Measurements from ENCODE around the gene SEMA3B.

SEMA3B gene

GRCh38 chr3:50272911-50273688 is 4.2 kb downstream of the SEMA3B start:
- peaks cover 5 to 20% of the 10 kb centered on the region in 2 donors for H3K27me3 ChIP-seq (ENCODE audit: control insufficient read depth in 1 of 2, insufficient read depth in 2 of 2, low read length in 2 of 2)
- no peaks in the 10 kb centered on the region for H3K36me3 ChIP-seq (ENCODE audit: control insufficient read depth in 2 of 2, insufficient read depth in 2 of 2, low read length in 2 of 2)
- H3K4me1 ChIP-seq (ENCODE audit: control insufficient read depth, insufficient read depth, low read length), result peaks cover 41% of the 10 kb centered on the region
- H3K9me3 ChIP-seq (ENCODE audit: control insufficient read depth in 2 of 2, low read length in 2 of 2), result no peaks in the 10 kb centered on the region
- peak overlapping the region in 1 of 2 donors; percentile 70 for H3K4me3 ChIP-seq (ENCODE audit: low read length in 2 of 2)
- peak overlapping the region in 1 of 2 donors; percentile 60 for H3K9ac ChIP-seq (ENCODE audit: low read length in 2 of 2)
- H3K27ac ChIP-seq (ENCODE audit: low read length), result no peak overlapping the region

- no peak overlapping the region for H3K9ac ChIP-seq (ENCODE audit: low read length in 2 of 2)
- no peaks in the 10 kb centered on the region for H3K36me3 ChIP-seq (ENCODE audit: control insufficient read depth in 2 of 2, insufficient read depth in 2 of 2, low read length in 2 of 2)
- H3K4me3 ChIP-seq (ENCODE audit: low read length in 2 of 2), result no peak overlapping the region
- H3K4me1 ChIP-seq (ENCODE audit: control insufficient read depth, insufficient read depth, low read length), result peaks cover 41% of the 10 kb centered on the region
- peaks cover 5 to 20% of the 10 kb centered on the region in 2 donors for H3K27me3 ChIP-seq (ENCODE audit: control insufficient read depth in 1 of 2, insufficient read depth in 2 of 2, low read length in 2 of 2)
- H3K27ac ChIP-seq (ENCODE audit: low read length), result no peak overlapping the region
- H3K9me3 ChIP-seq (ENCODE audit: control insufficient read depth in 2 of 2, low read length in 2 of 2), result no peaks in the 10 kb centered on the region
Measured at GRCh38 chr3:50273689-50274065, 4.7 kb downstream of the SEMA3B start.

DNA sequence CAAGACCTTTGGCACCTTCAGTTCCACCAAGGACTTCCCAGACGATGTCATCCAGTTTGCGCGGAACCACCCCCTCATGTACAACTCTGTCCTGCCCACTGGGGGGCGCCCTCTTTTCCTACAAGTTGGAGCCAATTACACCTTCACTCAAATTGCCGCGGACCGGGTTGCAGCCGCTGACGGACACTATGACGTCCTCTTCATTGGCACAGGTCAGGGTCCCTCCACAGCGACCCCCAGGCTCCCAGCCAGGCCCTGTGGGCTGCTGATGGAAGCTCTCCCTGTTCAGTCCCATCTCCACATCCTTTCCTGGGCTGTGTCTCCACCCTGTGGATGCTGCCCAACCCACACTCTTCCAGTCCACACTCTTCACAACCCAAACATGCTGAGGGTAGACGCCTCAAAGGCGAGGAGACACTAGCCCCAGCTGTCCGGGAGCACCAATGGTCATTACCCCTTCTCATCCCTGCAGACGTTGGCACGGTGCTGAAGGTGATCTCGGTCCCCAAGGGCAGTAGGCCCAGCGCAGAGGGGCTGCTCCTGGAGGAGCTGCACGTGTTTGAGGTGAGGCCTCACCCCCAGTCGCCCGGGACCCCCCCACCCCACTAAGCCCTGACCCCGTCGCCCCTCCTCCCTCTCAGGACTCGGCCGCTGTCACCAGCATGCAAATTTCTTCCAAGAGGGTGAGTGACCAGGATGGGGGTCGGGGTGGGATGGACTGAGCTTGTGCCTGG is 5.6 kb downstream of the SEMA3B start:
- no peaks in the 10 kb centered on the region for H3K36me3 ChIP-seq (ENCODE audit: control insufficient read depth in 2 of 2, insufficient read depth in 2 of 2, low read length in 2 of 2)
- H3K9me3 ChIP-seq (ENCODE audit: control insufficient read depth in 2 of 2, low read length in 2 of 2), result no peaks in the 10 kb centered on the region
- H3K4me3 ChIP-seq (ENCODE audit: low read length in 2 of 2), result no peak overlapping the region
- no peak overlapping the region for H3K27ac ChIP-seq (ENCODE audit: low read length)
- H3K4me1 ChIP-seq (ENCODE audit: control insufficient read depth, insufficient read depth, low read length), result peaks cover 41% of the 10 kb centered on the region
- H3K9ac ChIP-seq (ENCODE audit: low read length in 2 of 2), result no peak overlapping the region
- peaks cover 5 to 20% of the 10 kb centered on the region in 2 donors for H3K27me3 ChIP-seq (ENCODE audit: control insufficient read depth in 1 of 2, insufficient read depth in 2 of 2, low read length in 2 of 2)

DNA sequence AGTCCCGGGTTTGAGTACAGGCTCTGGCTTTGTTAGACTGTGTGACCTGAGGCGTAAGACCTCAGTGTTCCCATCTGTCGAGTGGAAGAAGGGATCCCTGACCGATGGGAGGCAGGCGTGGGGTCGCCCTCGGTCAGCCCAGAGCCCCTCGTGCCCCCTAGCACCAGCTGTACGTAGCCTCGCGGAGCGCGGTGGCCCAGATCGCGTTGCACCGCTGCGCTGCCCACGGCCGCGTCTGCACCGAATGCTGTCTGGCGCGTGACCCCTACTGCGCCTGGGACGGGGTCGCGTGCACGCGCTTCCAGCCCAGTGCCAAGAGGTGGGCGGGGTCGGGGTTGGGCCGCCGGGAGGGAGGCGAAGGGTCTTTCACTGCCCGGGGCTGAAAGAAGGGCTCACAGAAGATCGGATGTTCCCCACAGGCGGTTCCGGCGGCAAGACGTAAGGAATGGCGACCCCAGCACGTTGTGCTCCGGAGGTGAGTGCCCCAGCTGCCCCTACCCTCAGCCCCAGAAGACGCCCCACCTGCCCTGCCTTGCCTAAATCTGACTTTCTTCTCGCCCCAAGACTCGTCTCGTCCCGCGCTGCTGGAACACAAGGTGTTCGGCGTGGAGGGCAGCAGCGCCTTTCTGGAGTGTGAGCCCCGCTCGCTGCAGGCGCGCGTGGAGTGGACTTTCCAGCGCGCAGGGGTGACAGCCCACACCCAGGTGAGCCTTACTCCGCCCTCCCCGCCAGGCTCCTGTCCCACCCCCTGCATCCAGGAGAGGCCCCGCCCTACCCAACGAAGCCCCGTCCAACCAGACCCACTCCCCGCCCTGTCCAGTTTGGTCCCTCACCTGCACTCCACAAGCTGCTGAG is 6.4 kb downstream of the SEMA3B start:
- Histone ChIP-seq H3K9ac (ENCODE audit: low read length in 2 of 2) (no peak overlapping the region), H3K4me3 (ENCODE audit: low read length in 2 of 2) (no peak overlapping the region), H3K27ac (ENCODE audit: low read length) (no peak overlapping the region), H3K27me3 (ENCODE audit: control insufficient read depth in 1 of 2, insufficient read depth in 2 of 2, low read length in 2 of 2) (peaks cover 5 to 20% of the 10 kb centered on the region in 2 donors), H3K36me3 (ENCODE audit: control insufficient read depth in 2 of 2, insufficient read depth in 2 of 2, low read length in 2 of 2) (no peaks in the 10 kb centered on the region), H3K9me3 (ENCODE audit: control insufficient read depth in 2 of 2, low read length in 2 of 2) (no peaks in the 10 kb centered on the region), H3K4me1 (ENCODE audit: control insufficient read depth, insufficient read depth, low read length) (peaks cover 35% of the 10 kb centered on the region)

DNA sequence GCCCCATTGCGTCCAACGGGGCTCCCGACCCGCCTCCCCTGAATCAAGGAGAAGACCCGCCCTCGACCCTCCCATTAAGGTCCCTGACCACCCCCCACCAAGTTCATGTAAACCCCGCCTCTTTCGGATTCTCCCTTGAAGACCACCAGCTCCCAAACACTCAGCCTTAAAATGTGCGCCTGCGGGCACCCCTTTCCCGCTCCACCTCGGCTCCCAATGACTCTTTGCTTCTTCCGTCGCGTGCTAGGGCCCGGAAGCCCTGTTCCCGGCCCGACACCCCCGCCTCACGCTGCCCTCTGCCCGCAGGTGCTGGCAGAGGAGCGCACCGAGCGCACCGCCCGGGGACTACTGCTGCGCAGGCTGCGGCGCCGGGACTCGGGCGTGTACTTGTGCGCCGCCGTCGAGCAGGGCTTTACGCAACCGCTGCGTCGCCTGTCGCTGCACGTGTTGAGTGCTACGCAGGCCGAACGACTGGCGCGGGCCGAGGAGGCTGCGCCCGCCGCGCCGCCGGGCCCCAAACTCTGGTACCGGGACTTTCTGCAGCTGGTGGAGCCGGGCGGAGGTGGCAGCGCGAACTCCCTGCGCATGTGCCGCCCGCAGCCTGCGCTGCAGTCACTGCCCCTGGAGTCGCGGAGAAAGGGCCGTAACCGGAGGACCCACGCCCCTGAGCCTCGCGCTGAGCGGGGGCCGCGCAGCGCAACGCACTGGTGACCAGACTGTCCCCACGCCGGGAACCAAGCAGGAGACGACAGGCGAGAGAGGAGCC is 7.2 kb downstream of the SEMA3B start:
- Histone ChIP-seq H3K9ac (ENCODE audit: low read length in 2 of 2) (no peak overlapping the region), H3K27me3 (ENCODE audit: control insufficient read depth in 1 of 2, insufficient read depth in 2 of 2, low read length in 2 of 2) (peaks cover 5 to 20% of the 10 kb centered on the region in 2 donors), H3K27ac (ENCODE audit: low read length) (no peak overlapping the region), H3K4me1 (ENCODE audit: control insufficient read depth, insufficient read depth, low read length) (peaks cover 32% of the 10 kb centered on the region), H3K9me3 (ENCODE audit: control insufficient read depth in 2 of 2, low read length in 2 of 2) (no peaks in the 10 kb centered on the region), H3K36me3 (ENCODE audit: control insufficient read depth in 2 of 2, insufficient read depth in 2 of 2, low read length in 2 of 2) (no peaks in the 10 kb centered on the region), H3K4me3 (ENCODE audit: low read length in 2 of 2) (no peak overlapping the region)

DNA sequence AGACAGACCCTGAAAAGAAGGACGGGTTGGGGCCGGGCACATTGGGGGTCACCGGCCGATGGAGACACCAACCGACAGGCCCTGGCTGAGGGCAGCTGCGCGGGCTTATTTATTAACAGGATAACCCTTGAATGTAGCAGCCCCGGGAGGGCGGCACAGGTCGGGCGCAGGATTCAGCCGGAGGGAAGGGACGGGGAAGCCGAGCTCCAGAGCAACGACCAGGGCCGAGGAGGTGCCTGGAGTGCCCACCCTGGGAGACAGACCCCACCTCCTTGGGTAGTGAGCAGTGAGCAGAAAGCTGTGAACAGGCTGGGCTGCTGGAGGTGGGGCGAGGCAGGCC is 7.8 kb downstream of the SEMA3B start:
- H3K36me3 ChIP-seq (ENCODE audit: control insufficient read depth in 2 of 2, insufficient read depth in 2 of 2, low read length in 2 of 2), result no peaks in the 10 kb centered on the region
- peaks cover 5 to 20% of the 10 kb centered on the region in 2 donors for H3K27me3 ChIP-seq (ENCODE audit: control insufficient read depth in 1 of 2, insufficient read depth in 2 of 2, low read length in 2 of 2)
- H3K27ac ChIP-seq (ENCODE audit: low read length), result no peak overlapping the region
- peaks cover 32% of the 10 kb centered on the region for H3K4me1 ChIP-seq (ENCODE audit: control insufficient read depth, insufficient read depth, low read length)
- no peak overlapping the region for H3K9ac ChIP-seq (ENCODE audit: low read length in 2 of 2)
- no peaks in the 10 kb centered on the region for H3K9me3 ChIP-seq (ENCODE audit: control insufficient read depth in 2 of 2, low read length in 2 of 2)
- H3K4me3 ChIP-seq (ENCODE audit: low read length in 2 of 2), result no peak overlapping the region

DNA sequence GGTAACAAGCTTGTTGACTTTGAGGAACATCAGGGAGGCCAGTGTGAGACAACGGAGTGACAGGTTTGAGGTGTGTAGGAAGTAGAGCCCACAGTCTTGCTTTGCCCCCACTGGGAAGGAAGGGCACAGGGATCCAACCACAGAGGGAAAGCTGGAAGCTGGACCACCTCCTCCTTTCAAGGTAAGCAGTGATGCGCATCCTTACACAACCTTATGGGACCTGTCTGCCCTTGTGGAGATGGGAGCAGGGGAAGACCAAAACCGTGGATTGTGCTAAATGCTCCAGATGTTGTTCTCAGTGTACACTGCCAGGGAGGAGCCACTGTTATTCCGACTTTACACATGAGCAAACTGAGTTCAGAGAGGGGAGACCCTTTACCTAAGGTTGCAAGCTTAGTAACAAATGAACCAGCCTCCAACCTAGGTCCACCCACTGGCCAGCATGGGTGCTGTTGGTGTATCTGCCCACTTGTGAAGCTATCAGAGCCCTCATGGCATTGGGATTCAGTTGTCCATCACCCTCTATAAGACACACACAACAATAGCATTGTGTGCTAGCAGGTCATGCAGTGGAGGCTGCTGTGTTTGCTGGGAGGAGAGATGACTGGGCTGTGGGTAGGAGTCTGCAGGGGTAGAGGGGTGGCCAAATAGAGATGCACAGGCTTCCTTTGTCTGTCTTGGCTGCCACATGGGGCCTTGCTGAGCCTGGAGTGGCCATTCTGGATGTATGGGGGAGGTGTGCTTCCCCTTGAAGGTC is 9.4 kb downstream of the SEMA3B start:
- Histone ChIP-seq H3K9ac (ENCODE audit: low read length in 2 of 2) (peak overlapping the region in 1 of 2 donors; percentile 36), H3K4me3 (ENCODE audit: low read length in 2 of 2) (no peak overlapping the region), H3K36me3 (ENCODE audit: control insufficient read depth in 2 of 2, insufficient read depth in 2 of 2, low read length in 2 of 2) (no peaks in the 10 kb centered on the region), H3K9me3 (ENCODE audit: control insufficient read depth in 2 of 2, low read length in 2 of 2) (no peaks in the 10 kb centered on the region), H3K27me3 (ENCODE audit: control insufficient read depth in 1 of 2, insufficient read depth in 2 of 2, low read length in 2 of 2) (peaks cover 5 to 17% of the 10 kb centered on the region in 2 donors), H3K27ac (ENCODE audit: low read length) (no peak overlapping the region), H3K4me1 (ENCODE audit: control insufficient read depth, insufficient read depth, low read length) (peaks cover 27% of the 10 kb centered on the region)

DNA sequence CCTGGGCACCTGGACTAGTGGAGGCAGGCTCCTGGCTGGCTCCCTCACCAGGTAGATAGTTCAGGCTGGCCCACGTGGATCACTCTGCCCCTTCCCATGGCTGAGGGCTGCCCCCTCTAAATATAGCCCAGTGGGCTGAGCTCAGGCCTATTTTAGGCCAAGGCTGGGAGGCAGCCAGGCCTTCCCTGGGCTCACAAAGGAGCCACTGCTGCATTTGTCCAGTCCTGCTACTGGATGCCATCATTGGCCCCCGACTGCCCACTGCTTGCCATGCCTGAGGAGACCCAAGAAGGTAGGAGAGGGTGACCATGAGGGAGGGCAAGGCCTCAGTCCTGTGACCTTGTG is 9.9 kb downstream of the SEMA3B start, which contains the start of gene LSMEM2:
LSMEM2 (plus strand) TSS at position 208 of the 345 bp plus-strand sequence; CDS start at position 235, 27 bp downstream.
- H3K27me3 ChIP-seq (ENCODE audit: control insufficient read depth in 1 of 2, insufficient read depth in 2 of 2, low read length in 2 of 2), result peaks cover 5 to 12% of the 10 kb centered on the region in 2 donors
- H3K9ac ChIP-seq (ENCODE audit: low read length in 2 of 2), result peak within 1 kb of the TSS; percentile 3 to 36
- no peaks in the 10 kb centered on the region for H3K9me3 ChIP-seq (ENCODE audit: control insufficient read depth in 2 of 2, low read length in 2 of 2)
- no peaks in the 10 kb centered on the region for H3K36me3 ChIP-seq (ENCODE audit: control insufficient read depth in 2 of 2, insufficient read depth in 2 of 2, low read length in 2 of 2)
- no peak within 1 kb of the TSS for H3K27ac ChIP-seq (ENCODE audit: low read length)
- H3K4me3 ChIP-seq (ENCODE audit: low read length in 2 of 2), result no peak within 1 kb of the TSS
- H3K4me1 ChIP-seq (ENCODE audit: control insufficient read depth, insufficient read depth, low read length), result peaks cover 24% of the 10 kb centered on the region

- Histone ChIP-seq H3K9ac (ENCODE audit: low read length in 2 of 2) (peak overlapping the region; percentile 3 to 21), H3K4me1 (ENCODE audit: control insufficient read depth, insufficient read depth, low read length) (peaks cover 22% of the 10 kb centered on the region), H3K27me3 (ENCODE audit: control insufficient read depth in 1 of 2, insufficient read depth in 2 of 2, low read length in 2 of 2) (peaks cover 5 to 8% of the 10 kb centered on the region in 2 donors), H3K27ac (ENCODE audit: low read length) (no peak overlapping the region), H3K9me3 (ENCODE audit: control insufficient read depth in 2 of 2, low read length in 2 of 2) (no peaks in the 10 kb centered on the region), H3K36me3 (ENCODE audit: control insufficient read depth in 2 of 2, insufficient read depth in 2 of 2, low read length in 2 of 2) (no peaks in the 10 kb centered on the region), H3K4me3 (ENCODE audit: low read length in 2 of 2) (no peak overlapping the region)
Measured at GRCh38 chr3:50279255-50280016, 10.5 kb downstream of the SEMA3B start.

Data from stomach smooth muscle (tissue), 2 donors.